ENCODE data around the gene SLC24A4.

The SLC24A4 gene

DNA sequence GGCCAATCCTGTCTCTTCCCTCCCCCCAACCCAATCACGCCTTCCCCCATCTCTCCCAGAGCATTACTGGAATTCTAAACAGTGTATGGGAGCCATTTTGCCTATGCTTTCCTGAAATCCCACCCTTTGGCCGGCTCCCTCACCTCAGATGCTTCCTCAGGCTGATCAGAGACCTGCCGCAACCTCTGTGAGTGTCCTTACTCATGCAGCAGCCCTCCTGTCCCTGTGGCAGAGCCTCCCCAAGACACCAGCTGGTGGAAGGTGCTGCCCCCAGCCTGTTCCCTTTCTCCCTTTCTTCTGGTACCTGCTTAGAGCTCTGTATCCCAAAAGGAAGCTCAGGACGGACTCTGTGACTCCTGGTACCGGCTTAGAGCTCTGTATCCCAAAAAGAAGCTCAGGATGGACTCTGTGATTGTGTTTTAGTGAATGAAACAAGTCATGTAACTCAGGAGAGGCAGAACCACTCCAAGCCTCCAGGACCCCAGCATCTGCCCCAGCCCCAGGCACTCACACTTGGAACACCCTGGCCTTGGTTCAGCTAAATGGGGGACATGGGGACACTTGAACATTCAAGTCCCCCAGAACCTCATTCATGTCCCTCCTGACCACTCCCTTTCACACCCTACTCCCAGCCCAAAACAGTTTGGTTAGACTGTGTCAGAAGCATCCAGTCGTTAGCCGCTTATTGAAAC, 161.3 kb downstream of the SLC24A4 start:
- no peak for DNase-seq

DNA sequence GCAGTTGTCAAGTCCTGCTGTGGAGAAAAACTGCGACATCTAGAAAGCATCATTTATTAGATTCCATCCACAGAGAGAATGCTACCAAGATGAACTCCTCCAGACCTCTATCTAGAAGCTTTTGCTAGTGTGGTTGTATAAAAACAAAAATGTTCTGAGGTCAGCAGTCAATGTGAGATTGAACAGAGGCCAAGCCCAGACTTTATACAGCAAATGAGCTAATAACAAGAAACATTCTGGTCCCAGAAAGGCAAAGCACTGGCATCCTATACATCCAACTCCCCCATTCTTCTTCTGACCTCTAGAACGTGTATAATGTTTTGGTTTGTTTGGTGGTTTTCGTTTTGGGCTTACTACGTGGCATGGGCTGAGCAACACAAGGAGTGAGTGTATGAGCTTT, 163.9 kb downstream of the SLC24A4 start:
- no peak for DNase-seq

DNA sequence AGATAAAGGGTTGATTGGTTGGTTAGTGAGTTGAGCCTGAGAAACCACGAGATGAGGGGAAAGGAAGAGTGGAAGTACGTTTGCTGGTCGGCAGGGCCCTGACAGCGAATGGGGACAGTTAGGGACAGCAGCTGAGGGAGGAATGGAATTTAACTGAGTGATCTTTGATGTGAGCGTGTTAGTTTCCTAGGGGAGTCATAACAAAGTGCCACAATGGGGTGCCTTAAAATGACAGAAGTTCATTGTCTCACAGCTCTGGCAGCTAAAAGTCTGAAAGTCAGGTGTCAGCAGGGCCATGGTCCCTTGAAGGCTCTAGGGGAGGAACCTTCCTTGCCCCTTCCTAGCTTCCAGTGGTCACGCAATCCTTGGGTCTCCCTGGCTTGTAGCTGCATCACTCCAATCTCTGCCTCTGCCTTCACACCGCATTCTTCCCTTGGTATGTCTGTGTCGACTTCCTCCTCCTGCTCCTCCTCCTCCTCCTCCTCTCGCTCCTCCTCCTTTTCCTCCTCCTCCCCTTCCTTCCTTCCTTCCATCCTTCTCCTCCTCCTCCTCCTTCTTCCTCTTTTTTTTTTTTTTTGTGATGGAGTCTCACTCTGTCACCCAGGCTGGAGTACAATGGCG, 164.7 kb downstream of the SLC24A4 start:
- DNase-seq = peak in 1 of 2 experiments; percentile 24

DNA sequence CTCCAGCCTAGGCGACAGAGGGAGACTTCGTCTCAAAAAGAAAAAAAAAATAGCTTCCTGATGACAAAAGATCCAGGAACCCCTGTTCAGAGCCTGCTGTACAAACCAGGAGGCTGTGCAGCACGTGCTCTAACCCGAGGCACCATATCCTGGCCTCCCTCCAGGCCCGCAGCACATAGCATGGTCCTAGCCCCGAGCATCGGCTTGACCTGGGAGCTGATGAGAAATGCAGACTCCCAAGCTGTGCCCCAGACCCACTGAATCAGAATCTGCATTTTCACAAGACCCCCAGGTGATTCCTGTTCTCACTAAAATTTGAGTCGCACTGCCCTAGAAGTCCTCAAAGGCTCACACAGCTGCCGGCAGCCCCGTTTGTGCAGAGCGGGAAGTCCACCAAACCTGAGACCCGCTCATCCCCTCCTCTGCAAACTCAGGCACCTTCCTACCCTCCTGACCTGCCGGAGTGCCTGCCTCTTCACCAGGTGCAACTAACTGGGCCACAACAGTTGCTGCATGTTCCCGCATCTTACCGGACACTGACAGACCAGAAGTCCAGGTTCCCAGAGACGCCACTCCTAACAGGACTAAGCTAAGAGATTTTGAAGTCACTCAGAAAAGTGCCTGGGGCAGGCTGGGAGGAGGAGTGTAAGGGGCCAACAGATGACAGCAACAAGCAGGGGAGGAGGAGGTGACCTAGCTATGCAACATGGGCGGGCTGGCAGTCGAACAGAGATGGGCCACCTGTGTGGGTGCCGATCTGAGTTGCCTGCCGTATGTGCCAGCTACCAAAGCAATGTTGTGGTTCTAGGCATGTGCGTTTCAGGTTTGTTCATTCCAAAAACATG, 166.7 kb downstream of the SLC24A4 start:
- no peak for DNase-seq

DNA sequence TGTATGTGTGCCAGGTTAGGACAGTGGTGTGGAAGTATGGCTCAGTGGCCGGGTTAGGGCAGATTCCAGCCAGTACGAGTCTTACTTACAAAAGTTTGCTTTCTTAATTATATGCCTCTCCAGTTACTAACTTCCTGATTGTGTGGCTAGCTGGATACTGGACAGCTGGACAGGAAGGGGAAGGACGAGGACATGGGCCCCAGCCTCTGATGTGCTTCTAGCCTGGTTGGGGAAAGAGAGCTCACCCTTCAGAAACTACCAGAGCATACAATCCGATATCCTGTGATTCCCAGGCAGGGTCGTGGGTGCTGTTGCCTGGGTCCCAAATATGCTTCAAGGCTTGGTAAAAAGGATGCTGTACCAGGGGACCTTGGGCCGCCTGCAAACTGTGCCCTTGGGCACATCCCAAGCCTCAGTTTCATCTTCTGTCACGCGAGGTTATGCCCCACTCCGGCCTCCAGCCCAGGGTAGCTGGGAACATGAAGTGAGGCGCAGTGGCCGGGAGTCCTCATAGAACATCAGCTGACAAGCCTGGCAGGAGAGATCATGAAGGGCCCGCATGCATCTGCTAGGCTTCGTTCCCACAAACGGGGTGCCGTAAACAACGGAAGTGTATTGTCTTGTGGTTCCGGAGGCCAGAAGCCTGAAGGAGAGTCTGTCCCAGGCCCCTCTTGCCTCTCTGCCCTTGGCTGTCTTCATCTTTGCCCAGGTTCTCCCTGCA, 167.4 kb downstream of the SLC24A4 start:
- DNase-seq = no peak

DNA sequence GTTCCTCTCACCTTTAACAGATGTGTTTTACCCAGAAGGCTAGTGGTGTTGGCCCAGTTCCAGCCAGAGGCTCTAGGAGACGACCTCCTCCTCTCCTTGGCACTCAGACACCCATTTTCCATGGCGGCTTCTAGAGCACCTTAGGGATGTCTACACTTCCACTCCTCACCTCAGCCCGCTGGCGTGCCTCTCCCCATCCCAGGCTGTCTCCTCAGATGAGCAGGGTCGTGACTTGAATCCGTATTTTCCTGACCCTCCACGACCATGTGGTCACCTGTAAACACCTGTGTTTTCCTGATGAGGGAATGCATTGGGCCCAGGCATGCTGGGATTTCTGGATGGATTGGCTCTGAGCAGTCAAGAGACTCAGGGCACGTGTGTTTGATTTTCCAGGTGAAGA, 168.8 kb downstream of the SLC24A4 start:
- no peak for DNase-seq

DNA sequence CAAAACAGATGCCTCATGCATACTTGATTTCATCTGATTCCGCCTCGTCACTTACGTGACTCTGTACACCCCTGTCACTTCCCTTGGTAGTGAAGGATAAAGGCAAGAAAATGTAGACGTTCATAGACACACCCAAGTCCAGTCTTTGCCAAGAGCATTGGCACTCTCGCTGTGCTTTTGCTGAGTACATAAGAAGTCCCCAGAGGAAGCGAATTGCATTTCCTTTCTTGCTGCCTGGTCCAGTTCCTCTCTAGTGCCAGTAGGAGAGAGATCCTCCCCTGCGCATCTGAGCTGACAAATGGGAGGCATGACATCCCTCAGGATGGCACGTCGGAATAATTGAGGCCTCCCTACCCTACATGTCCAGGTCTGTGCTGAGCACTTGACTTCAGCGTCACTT, 169.3 kb downstream of the SLC24A4 start:
- no peak for DNase-seq

DNA sequence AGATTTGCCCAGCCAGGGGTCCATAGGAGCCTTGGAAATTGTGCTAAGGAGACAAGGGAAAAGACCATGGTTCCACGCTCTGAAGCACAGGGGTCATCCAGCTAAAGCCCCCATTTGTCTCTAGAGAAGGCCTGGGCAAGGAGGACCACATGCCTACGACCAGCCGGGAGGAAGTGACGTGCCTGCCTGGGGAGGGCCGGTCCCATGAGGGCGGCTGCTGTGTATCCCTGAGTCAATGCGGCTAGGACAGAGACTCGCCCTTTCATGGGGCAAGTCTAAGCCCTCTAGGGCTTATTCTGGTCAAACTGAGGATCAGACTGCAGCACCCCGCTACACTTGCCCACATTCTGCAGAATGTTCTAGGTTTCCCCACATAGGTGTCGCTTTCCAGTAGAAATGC, 170.1 kb downstream of the SLC24A4 start:
- DNase-seq = no peak

DNA sequence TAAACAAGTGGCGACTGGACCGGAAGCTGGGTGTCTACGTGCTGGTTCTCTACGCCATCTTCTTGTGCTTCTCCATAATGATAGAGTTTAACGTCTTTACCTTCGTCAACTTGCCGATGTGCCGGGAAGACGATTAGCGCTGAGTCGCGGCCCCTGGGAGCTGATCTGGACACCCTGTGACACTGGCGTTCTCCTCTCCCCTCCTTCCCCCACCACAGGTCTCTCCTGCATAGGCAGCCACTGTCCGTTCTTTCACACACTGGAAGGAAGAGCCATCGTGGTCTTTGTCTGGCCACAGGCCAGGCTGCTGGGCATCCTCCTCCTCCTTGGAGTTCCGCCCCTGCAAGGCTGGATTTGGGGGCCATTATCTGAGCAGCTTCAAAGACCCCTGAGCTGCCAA, 170.5 kb downstream of the SLC24A4 start:
- DNase-seq = no peak

DNA sequence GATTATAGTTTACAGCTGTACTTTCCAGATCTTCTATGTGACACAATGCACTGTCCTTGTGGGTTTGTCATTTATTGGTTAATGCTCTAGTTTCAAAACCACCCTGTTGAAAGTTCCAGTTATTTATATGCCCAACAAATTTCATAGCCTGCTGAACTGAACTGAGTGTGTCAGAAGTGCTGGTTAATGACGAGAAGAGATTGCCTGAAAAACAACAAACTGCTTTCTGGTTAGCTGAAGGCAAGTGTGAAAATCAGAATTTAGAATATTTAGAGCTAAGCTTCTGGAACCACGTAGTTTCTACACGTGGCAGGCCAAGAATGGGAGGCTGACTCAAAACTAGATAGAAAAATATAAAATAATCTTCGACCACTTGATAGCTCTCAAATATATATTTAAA, 171.5 kb downstream of the SLC24A4 start:
- no peak for DNase-seq

DNA sequence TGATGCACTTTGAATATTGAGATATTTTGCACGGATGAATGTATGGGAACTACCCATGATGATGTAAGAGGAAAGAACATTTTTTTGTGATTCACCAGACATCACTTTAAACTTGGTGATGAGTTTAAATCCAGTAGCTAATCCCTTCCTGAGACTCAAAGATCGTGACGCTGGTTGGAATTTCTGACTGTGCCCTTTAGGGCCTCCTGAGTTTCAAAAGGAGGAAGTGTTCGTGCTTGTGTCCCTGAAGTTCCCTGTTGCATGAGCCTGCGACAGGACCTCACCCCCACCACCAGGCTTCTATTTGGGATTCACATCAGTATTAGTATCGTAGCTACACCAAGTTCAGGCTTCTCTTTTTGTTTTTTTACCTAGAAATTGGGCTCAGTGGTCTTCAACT, 172.1 kb downstream of the SLC24A4 start:
- peak; percentile 72 to 79 for DNase-seq

DNA sequence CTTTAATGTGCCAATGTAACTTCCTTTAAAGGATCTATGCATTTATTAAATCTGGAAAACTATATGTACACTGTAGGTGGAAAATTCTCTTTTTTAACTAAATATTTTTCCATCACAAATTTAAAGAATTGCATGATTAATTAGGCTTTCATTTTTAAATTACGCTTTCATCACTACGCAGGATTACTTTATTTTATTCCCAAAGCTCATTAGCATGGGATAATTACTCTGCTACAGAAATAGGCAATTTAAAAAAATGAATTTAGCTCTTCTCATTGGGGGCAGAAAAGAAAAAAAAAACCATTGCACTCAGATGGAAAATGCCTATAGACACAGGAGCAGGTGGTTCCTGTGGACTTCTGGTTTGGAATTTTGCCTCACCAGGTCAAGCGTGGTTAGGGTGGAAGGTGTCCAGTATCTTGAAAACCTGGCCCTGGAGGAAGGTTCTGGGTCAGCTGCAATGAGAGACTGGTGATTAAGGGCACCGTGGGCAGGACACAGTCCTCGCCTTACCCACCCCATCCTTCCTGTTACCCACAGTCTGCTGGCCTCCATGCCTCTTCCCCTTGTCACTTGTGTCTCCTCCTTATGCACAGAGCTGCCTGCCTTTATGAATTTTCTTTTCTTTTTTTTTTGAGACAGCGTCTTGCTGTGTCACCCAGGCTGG, 173.4 kb downstream of the SLC24A4 start:
- DNase-seq = no peak

DNA sequence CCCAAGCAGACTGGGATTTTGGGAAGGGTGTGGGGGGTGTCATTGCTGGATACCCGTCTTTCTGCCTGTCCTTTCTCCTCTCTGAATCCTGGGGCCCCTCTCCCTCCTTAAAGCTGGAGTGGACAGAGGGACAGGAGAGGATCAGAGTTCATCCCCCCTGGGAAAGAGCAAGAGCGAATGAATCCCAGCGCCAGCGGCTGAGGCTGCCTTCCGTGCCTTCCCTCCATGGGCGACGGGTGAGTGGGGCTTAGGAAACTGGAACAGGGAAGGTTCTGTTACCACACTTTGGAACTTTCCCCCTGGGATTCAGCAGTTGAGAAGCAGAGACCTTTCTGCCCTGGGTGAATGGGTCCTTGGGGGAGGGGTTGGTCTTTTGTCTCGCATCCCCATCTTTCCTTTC, 174.4 kb downstream of the SLC24A4 start:
- no peak for DNase-seq

DNA sequence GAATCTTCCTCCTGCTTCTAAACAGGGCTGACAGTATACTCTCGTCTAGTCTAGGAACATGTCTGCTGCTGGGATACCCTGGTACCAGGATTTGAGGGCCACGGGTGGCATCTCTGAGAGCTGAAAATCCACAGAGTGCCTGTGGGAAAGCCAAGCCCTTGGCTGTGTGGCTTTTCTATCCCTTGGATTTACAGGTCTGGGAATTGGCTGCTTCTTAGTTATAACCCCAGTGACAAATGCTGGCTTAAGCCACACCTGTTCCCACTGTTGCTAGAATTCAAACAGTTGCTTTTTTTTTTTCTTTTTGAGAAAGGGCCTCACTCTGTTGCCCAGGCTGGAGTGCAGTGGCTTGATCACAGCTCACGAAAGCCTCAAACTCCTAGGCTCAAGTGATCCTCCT, 176.3 kb downstream of the SLC24A4 start:
- DNase-seq = no peak

DNA sequence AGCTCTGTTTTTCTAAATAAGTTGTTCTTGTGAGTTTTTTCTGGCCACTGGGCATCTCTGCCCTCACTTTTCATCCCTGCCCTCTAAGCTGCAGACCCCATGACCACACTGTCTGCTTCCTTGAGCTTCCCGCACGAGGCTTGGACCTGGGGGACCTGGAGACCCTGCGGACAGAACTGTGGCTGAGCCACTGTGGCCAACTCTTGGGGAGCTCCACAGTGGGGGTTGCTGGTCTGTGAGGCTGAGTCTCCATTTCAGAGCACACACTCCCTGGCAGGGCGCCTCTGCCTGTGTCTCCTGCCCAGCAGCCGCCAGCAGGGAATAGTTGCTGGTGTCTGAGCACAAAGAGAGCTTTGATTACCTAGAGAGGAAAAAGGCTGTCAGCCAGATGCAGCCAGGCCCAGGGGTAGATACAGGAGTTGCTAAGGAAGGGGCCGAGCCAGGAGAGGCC, 177.6 kb downstream of the SLC24A4 start:
- no peak for DNase-seq

DNA sequence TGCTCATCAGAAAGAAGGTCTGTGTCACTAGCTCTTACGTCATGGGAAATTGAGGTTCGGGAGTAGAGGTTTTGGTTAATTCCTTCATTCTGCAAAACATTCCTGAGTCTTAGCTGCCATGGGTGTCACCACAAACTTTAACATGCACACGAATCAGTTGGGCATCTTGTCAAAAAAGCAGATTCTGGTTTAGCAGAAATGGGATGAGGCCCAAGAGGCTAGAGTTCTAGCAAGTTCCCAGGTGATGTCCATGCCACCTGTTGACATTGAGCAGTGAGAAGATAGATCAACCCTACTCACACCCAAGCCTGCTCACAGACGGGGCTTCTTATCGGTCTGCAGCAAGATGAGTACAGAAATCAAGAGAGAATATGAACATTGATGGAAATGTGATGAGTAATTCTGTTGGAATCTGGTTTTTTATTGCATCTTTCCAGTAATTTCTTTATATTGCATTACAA, 179.0 kb downstream of the SLC24A4 start:
- no peak for DNase-seq

DNA sequence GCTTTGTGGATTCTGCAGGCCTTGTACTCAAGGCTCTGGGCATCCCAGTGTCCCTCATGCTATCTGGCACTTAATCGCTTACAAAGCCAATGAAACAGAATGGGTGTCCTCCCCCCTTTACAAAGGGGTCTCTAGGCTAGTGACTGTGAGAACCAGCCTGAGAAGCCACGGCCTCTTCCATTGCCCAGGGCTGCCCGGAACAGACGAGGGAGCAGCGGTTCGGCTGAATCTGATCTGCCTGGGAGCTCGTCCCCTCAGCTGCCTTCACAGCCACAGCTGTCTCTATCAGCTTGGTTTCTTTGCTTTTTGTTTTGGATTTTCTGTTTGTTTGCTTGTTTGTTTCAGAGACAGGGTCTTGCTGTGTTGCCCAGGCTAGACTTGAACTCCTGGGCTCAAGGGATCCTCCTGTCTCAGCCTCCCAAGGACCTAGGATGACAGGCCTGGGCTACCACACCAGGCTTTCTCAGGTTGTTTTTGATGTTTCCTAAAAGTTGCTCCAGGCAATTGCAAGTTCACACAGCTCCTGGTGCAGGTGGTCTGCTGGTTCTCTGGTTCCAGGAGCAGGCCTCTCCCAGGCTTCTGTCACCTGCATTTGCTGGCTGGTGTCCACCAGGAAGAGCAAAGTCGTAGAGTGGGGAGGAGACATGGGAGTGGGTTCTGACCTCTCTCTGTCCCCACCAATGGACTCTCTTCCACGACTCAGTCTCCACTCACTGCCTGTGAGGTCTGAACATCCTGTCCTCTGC, 179.7 kb downstream of the SLC24A4 start:
- DNase-seq = no peak

DNA sequence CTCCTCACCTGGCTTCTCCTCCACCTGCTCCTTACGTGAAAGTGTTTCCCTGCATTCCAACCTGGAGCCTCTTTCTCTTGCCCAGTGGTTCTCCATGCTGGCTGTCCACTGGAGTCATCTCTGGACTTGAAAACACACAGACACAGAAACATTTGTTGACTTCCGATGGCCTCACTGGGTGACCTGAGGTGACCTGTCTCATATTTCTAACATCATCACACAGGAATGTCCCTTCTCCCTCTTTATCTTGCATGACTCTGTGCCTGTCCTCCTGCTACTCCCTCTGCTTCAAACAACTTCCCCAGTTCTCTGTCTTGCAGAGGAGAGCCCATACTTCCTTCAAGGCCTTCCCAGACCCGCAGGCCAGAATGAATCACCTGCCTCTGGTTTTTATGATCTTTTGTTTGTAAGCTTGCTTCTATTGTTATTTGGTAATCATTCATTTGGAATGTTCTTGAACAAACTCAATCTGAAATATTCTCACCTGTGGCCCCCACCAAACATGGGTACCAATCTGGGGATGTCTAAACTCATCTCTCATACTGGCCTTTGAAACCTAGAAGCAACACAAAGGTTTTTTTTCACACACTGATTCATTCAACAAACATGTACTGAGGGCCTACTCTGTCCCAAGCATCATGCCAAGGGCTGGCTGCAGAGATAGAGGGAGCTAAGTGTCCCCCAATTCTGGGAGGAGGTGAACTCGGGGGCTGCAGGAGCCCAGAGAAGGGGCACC, 181.0 kb downstream of the SLC24A4 start:
- DNase-seq = peak; percentile 11 to 29

DNA sequence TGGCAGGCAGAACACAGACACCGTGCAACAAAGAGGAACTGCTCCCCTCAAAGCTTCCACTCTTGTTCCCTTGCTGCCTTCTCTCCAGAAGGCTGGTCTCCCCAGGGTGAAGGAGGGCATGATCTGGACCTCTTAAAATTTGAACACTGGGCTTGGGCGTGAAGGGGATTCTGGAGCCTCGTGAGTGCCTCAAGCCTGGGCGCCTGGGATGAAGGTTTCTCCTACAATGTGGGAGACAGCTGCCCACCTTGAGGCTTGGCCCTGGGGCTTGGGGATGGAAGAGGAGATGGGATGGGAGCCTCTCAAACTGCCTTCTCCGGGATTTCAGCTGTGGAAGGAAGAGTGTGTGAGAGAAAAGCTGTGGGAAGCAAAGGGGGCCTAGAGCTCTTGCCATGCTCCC, 182.9 kb downstream of the SLC24A4 start:
- no peak for DNase-seq

DNA sequence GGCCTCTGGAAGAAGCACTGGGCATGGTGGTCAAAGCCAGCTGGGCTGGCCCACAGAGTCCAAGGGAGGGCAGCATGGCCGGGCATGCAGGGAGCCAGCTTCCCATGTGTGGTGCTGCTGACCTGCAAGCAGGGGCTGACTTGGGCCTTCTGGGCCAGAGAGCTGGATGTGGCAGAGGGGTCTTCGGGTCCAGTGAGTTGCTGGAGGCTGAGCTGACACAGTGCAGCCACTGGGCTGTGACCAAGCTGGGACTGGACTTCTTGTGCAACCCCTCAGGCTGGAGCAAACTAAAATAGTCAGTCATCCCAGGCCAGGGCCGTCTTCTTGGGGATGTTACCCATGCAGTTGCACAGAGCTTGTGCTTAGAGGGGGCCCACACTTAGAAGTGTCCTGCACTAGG, 183.3 kb downstream of the SLC24A4 start:
- DNase-seq = no peak

DNA sequence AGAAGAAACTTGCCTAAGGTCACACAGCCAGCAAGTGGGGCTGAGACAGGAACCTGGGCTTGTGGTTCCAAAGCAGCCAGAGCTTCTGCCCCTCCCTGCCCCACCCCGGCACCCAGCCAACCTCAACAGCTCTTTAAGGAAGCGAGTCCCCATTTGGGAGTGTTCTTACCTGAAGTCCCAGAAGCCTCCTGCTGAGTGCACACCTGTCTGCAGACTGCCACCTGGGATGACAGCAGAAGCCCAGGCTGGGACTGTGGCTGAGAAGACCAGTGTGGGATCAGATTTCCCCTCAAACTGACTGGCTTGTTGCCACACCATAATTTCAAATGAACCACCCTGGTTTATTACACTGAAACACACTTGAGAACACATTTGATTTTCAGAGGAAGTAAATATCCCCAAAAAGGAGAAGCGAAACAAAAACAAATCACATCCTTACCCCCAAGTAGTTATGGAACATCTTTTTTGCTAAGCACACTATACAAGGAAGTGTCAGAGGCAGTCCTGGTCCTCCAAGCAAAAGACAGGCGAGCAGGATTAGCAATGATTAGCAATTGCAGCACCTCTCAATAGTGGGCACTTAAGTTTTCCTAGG, 184.3 kb downstream of the SLC24A4 start:
- DNase-seq = no peak
